ENCODE results near the gene FNTB.
"Not testable (repeated sequence)": the region's sequence is repeated elsewhere in the genome, so short reads cannot be mapped to it uniquely, and the experiment has no call there.

FNTB gene

GRCh38 chr14:65010211-65010931 is 23.7 kb downstream of the FNTB start:
- in situ Hi-C loops (cut with HindIII; ENCODE audit: low sequenced_read_pairs) = no loop called here

DNA sequence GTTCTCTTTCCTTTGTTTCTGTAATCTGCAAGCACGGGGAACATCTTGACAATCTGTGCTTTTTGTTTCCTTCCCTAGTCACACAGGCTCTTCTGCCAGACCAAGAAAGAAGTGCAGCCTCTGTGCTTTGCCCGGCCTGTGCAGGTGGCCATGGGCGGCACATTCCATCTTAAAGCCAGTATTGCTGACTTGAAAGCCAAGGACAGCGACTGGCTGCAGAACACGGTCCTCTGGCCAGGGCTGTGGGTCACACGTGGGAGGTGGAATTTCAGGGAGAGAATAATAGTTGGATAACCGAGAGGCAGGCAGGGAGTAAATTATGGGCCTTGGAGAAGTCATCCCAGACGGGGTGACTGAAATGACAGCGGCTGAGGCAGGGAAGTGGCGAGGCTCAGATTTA is 24.8 kb downstream of the FNTB start:
- in situ Hi-C loops (cut with HindIII; ENCODE audit: low sequenced_read_pairs) = no loop called here

GRCh38 chr14:65012353-65012752 is 25.7 kb downstream of the FNTB start:
- in situ Hi-C loops (cut with HindIII; ENCODE audit: low sequenced_read_pairs) = no loop called here

DNA sequence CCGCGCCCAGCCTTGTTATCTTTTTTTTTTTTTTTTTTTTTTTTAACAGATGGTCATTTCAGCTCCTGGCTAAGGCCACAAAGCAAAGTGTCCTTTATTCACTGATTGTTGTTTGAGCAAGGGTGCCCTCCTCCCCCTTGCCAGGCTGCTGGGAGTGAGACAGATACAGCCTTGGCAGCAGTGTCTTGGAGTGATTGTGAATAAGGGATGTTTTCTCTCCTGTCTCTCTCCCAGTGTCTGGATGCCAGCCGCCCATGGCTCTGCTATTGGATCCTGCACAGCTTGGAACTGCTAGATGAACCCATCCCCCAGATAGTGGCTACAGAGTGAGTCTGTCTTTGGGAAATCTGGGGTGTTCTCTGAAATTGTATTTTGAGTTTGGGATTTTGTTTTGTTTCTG is 28.7 kb downstream of the FNTB start:
- in situ Hi-C loops (cut with HindIII; ENCODE audit: low sequenced_read_pairs) = no loop called here

DNA sequence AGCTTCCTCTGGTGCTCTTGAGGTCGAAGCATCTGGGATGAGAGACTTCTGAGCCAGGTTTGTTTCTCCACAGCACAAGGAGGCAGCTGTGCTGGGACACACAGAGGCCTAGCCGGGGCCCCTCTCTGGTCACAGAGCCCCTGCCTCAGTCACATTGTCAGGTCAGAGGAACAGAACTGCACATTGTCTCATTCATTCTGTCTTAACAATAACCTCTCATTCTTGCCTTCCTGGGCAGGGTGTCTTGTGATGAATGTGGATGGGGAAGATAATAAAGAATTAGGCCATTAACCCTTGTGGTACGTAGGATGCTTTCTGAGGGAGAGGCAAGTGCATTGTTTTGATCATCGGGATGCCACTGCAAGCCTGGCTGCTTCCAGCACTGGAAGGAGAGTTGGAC is 29.8 kb downstream of the FNTB start:
- in situ Hi-C loops (cut with HindIII; ENCODE audit: low sequenced_read_pairs) = no loop called here

GRCh38 chr14:65019944-65020566 is 33.4 kb downstream of the FNTB start:
- in situ Hi-C loops (cut with HindIII; ENCODE audit: low sequenced_read_pairs) = no loop called here

DNA sequence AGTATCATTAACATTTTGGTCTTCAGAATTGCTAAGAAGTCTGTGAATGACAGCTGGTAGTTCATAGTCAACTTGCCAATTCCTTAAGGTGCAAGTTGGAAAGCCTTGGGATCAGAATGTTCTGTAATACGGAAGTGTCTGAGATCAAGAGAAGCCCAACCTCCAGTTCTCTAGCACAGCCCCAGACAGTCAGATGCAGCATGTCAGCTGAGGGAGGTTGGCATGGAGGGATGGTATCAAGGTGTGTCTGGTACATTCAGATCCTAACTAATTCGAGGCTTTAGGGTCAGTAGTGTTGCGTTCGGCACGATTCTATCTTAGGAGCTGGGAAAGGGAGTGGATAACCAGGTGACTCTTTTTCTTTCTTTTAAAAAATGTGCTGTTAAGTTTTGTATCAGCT is 38.3 kb downstream of the FNTB start:
- in situ Hi-C loops (cut with HindIII; ENCODE audit: low sequenced_read_pairs) = no loop called here

DNA sequence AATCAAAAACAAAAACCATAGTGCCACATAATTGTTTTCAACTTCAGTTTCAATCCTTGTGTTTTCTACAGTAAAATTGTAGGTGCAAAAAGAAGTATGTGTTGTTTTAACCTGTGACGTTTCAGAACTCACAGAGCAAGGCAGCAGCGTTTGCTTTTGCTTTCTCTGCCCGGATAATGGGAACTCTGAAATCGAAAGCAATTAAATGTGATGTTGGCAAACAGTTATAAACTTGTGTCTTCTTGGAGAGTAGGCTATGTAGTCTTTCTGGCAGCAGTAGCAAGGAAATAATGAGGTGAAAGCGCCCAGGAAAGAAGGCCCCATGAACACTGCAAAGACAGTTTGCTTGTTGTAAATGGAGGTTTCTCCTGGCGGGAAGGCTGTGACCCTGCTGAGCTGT is 39.1 kb downstream of the FNTB start:
- in situ Hi-C loops (cut with HindIII; ENCODE audit: low sequenced_read_pairs) = no loop called here

DNA sequence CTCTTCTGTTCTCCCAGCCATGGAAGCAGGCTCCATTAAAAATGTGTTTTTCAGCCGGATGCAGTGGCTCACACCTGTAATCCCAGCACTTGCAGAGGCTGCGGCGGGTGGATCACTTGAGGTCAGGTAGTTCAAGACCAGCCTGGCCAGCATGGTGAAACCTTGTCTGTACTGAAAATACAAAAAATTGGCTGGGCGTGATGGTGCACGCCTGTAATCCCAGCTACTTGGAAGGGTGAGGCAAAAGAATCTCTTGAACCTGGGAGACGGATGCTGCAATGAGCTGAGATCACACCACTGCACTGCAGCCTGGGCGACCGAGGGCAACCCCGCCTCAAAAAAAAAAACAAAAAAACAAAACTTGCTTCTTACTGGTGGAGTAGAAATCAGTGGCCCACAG is 39.8 kb downstream of the FNTB start:
- in situ Hi-C loops (cut with HindIII; ENCODE audit: low sequenced_read_pairs) = no loop called here

DNA sequence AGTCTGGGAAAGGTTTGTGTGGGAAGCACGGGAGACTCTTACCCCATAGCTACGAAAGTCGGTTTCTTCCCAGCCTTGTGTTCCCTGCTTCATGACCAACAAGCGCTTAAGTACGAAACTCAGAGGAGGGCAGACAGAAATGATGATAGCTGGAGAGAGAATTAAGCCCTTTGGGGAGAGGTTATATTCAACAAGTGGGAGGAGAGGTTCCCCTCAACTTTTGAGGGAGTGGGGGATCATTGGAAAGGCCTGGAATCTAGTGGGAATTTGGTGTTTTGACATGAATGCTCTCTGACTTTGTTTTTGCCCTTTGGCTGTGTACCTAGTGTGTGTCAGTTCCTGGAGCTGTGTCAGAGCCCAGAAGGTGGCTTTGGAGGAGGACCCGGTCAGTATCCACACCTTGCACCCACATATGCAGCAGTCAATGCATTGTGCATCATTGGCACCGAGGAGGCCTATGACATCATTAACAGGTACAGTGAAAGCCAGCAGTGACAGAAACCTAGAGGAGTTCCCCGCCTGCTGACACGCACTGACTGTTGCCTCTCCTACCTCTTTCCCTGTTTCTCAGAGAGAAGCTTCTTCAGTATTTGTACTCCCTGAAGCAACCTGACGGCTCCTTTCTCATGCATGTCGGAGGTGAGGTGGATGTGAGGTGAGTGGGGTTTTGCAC is 40.6 kb downstream of the FNTB start:
- in situ Hi-C loops (cut with HindIII; ENCODE audit: low sequenced_read_pairs) = no loop called here

GRCh38 chr14:65028937-65029336 is 42.2 kb downstream of the FNTB start:
- in situ Hi-C loops (cut with HindIII; ENCODE audit: low sequenced_read_pairs) = no loop called here

DNA sequence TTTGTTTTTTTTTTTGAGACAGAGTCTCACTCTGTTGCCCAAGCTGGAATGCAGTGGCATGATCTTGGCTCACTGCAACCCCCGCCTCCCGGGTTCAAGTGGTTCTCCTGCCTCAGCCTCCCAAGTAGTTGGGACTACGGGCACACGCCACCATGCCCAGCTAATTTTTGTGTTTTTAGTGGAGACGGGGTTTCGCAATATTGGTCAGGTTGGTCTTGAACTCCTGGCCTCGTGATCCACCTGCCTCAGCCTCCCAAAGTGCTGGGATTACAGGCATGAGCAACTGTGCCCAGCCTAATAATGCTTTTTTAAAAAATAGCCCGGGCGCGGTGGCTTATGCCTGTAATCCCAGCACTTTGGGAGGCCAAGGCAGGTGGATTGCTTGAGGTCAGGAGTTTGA is 44.6 kb downstream of the FNTB start:
- in situ Hi-C loops (cut with HindIII; ENCODE audit: low sequenced_read_pairs) = not testable (repeated sequence)

DNA sequence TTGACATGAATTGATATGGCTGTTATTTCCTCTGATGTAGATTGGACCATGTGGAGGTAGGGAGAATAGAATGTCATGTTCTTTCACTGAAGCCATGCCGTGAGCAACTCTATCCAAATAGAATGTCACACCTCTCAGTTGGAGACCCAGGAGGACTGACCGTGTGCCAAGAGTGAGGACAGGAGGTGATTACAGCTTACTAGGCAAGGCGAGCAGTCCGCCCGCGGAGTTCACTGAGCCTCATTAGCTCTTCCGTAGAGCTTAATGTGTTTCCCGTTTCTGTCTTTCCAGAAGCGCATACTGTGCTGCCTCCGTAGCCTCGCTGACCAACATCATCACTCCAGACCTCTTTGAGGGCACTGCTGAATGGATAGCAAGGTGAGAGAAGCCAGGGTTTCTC is 45.6 kb downstream of the FNTB start:
- in situ Hi-C loops (cut with HindIII; ENCODE audit: low sequenced_read_pairs) = no loop called here

GRCh38 chr14:65033181-65033580 is 46.5 kb downstream of the FNTB start:
- in situ Hi-C loops (cut with HindIII; ENCODE audit: low sequenced_read_pairs) = no loop called here

DNA sequence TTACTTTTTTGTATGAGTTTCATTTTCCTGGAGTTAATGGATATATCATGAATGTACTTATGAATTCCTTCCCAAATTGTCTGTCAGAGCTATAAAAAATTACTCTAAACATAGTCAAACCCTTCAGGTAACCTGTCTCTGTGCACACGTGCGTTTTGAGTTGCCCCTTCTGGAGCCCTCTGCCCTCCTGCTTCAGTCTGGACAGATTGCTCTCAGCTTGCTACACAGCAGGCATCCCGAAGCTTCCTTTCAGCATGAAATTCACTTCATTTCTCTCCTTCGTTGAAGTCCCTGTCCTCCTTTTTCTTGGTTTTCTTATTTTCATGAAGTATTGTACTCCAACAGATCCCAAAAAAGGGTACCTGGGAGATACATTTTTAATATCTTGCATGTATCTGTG is 47.3 kb downstream of the FNTB start:
- in situ Hi-C loops (cut with HindIII; ENCODE audit: low sequenced_read_pairs) = no loop called here

DNA sequence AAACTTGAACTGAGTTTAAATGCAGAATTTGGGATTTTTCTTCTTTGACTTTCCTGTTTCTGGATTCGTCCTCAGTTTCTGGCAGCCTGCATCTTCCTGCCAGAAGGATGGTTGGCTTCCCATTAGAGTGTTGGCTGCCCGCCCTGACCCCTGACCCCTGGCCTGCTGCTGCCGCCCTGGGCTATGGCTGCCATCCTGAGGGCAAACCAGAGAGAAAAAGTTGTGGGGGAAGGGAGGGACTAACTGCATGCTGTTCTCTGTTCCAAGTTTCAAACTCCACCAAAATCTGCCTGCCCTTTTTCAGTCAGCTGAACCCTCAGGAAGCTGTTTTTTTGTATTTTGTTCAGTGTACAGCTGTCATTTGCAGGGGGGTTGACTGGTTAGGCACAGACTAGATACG is 48.4 kb downstream of the FNTB start:
- in situ Hi-C loops (cut with HindIII; ENCODE audit: low sequenced_read_pairs) = no loop called here

GRCh38 chr14:65038966-65039365 is 52.3 kb downstream of the FNTB start:
- in situ Hi-C loops (cut with HindIII; ENCODE audit: low sequenced_read_pairs) = no loop called here

DNA sequence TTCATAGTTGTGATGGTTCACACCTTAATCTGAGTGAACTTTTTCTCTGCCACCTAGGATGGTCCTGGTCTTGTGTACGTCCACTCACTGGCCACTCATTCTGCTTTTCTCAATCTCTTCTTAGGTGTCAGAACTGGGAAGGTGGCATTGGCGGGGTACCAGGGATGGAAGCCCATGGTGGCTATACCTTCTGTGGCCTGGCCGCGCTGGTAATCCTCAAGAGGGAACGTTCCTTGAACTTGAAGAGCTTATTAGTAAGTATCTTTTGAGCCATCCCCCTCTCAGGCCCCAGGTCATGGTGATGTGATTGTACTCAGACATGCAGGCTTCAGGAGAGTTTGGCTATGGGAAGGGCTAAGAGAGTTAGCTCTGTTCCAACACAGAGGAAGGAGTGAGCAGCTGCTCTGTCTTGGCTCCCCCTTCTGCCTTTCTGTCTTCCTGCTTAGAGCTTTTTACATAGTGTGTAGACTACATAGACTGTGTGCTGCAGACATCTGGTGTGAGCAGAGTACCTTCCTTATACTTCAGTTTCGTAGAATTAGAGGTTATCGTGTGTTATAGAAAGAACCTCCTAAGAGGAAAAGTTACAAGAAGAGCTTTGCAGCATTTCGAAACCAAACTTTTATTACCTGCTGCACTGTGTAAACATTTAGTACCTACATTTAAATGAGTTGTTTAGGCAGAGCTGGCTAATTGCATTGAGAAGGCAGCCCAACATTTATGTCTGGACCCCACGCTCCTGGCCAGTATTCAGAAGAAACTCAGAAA is 54.2 kb downstream of the FNTB start:
- in situ Hi-C loops (cut with HindIII; ENCODE audit: low sequenced_read_pairs) = loop anchor here (10.0 kb wide), 1 partner anchor 86 kb away; no protein-coding TSS in a partner anchor

DNA sequence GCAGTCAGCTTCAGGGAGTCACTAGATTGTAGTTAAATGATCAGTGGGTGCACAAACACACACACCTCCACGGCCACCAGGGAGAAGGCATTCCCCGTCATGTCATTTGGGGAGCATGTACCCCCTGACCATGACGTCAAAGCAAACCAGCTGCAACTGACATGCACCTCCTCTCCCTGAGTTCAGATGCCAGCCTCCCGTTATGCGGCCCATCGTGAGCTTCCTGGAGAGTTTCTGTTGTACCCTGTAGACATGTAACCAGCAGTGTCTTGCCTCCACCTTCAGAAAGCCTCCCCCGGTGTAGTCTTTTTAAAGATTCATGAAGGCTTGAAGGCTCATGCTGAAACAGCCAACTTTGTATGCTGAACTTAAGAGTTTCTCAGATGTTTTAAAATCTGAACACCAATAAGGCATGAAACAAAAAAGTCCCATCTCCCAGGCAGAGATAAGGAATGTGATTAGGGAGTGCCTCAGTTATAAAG is 54.8 kb downstream of the FNTB start:
- in situ Hi-C loops (cut with HindIII; ENCODE audit: low sequenced_read_pairs) = loop anchor here (10.0 kb wide), 1 partner anchor 87 kb away; no protein-coding TSS in a partner anchor

GRCh38 chr14:65042296-65042695 is 55.6 kb downstream of the FNTB start:
- in situ Hi-C loops (cut with HindIII; ENCODE audit: low sequenced_read_pairs) = loop anchor here (10.0 kb wide), 1 partner anchor 87 kb away; no protein-coding TSS in a partner anchor

DNA sequence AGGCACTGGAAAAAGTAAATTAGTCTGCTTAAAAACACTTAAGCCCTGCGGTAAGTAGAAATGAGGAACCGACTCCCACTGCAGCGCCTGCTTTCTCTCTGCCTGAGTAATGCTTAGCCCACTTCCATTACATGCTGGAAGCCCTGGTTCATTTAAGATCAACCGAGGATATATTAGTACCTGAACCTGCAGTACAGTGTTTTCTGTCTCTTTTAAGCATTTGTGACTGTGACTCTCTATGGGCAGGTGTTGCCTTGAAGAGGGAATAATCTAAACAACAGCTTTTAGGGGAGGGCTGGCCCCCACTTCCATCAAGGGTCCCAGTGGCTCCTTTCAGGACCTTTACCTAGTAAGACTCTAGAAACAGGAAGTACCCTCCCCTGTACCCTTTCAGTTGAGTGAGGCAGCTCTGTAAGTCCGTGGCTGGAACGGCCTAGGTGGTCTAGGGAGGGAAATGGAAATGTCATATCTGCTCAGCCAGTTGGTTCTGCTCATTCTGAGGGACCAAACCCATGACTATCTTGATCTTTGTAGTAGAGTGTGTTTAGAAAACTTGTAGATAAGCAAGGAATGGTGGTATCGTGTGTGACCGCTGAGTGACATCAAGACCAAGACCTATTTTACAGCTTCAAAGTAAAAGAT is 56.2 kb downstream of the FNTB start:
- in situ Hi-C loops (cut with HindIII; ENCODE audit: low sequenced_read_pairs) = loop anchor here (10.0 kb wide), 1 partner anchor 88 kb away; no protein-coding TSS in a partner anchor

Data from endothelial cell of hepatic sinusoid (primary cell).